ENCODE data around the gene ADIPOR2. TPM values are rescaled to one million over a fixed set of nuclear protein-coding genes. Genes with fewer than 3 reads are reported as not detected.
"Not testable (repeated sequence)": the region's sequence is repeated elsewhere in the genome, so short reads cannot be mapped to it uniquely, and the experiment has no call there.

Gene ADIPOR2
- total RNA-seq, 1 experiment from 2014 or later: 31.7 TPM

DNA sequence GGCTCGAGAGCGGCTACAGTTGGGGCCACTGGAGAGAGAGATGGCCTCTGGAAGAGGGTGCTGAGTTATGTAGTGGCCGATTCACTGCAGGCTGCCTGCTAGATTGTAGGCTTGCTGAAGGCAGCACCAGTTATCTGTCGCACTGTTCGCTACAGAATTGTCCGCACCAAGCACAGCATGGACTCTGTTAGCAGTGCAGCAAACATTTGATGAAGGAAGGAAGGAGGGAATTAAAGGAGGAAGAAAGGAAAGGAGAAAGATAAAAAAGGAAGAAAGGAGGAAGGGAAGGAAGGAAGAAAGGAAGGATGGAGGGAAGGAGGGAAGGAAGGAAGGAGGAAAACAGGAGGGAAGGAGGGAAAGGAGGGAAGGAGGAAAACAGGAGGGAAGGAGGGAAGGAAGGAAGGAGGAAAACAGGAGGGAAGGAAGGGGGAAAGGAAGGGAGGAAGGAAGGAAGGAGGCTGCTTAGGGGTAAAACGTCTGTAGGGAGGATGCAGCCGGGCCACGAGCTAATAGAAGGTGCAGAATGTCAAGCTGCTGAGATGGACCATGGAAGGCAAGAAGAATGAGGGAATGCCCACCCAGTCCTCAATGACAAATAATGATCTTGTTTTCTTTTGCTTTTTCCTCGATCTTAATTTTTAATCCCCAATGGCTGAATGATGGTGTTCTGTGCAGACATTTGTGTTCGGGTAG, 27.3 kb upstream of the ADIPOR2 start:
- DNase-seq (ENCODE audit: low spot score): no peak

DNA sequence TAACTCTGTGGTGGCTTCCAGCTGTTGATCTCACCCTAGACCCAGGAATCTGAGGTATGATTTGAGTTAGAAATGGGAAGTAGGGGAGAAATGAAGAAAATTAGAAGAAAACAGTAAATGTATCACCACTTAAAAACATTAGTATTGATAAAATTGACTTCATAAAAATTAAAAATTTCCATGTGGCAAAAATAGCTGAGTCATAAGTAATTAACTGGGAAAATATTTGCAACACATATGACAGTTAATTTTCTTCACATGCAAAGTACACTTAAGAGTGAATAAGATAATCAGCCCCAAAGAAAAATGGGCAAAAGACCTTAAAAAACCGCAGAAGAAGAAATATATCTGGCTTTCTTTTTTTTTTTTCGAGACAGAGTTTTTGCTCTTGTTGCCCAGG, 25.5 kb upstream of the ADIPOR2 start:
- DNase-seq (ENCODE audit: low spot score): no peak

DNA sequence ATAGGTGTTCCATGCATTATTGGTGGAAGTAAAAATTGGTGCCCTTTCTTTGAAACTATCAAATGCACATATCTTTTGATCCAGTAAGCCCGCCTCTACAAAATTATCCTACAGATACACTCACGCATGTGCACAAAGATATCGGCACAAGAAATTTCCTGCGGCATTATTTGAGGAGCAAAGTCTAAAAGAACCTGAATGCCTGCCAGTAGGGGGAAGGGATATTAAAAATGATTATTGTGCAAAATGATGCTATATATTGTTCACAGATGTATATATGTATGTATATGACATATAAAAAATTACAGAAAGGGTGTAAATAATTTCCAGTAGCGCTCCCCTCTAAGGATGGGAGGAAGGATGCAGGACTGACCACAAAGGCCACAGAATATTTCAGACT, 24.7 kb upstream of the ADIPOR2 start:
- DNase-seq (ENCODE audit: low spot score): no peak

DNA sequence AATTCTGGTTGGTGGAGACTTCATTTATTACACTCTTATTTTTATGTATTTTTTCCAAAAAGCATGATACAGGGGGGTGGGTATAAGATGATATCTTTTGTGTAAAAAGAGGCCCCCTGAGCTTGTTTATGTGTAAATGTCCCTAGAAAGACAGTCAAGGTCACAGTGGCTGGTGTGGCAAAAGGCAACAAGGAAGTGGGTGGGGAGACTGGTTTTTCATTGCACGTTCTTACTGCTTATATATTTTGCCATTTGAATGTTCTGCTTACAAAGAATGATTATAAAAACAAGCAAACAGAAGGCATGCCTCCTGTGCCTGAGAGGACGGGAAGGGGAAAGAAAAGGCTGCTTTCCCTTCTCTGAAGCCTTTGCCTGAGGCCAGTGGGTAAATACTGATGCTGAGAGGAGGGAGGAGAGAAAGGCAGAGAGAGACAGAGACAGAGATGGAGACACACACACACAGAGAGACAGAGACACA, 24.1 kb upstream of the ADIPOR2 start:
- DNase-seq (ENCODE audit: low spot score): no peak

DNA sequence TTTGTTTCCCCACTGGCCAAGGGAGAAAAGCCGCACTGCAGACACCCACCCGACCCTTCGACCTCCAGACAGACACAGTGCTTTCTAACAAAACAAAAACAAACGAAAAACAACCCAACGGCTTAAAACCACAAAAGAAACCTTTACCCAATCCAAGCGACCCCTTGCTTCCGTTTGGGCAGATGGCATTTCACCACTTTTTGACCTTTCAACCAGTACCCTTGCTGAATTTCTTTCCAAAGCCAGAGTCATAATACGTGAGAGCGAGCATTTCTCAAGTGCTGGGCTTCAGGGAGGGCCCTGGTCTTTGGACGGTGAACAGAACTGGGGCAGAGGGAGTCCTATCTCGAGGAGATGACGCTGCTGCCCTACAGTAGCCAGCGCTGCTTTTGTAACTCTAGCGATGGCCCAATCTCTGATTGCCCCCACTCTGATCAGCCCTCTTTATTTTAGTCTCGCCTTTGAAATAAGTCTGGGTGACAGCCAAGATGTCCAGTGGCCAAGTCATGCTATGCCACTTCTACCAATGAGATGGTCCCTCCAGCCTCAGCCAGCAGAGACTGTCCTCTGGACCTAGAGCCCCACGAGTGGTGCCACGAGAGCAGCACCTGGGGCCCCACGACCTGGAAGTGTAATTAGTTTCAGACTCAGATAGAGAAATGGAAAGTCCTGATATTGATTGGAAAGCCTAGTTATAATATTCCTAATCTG, 21.9 kb upstream of the ADIPOR2 start:
- DNase-seq (ENCODE audit: low spot score): no peak

DNA sequence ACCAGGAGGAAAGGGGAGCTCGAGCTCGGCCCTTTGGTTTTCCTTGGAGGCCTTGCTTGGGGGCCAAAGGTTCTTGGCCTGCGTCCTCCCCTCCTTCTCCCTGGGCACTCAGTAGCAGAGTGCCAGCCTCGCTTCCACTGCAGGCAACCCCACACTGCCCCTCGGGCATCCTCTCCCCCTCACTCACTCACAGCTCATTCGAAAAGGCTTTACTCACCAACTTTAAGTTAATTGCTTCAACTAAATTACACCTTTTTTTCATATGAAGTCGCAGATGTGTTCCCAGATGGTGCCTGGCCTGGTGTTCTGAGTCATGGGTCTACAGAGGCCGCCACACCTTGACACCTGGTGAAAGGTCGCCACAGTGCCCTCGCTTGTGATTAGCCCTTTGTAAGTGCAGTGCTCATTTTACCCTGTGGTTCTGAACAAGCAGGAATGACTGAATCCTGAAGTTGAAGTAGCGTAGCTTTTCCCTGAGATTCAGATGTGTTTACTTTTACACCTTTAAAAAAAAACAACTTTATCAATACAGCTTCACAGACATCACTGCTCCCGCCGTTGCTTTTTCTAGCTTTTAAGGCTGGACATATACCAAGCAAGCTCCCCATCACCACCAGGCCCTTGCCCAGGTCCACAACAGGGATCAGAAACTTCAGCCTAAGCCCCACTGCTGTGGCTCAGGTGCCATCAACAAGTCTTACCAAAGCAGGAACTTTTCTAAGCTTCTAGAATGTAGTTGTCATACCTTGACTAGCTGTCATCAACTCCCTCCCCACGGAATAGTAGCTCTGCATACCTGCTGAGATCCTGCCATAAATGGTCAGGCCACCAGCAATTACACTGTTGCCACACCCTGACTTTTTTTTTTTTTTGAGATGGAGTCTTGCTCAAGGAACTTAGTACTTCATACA, 20.3 kb upstream of the ADIPOR2 start:
- peak; percentile 55 for DNase-seq (ENCODE audit: low spot score)

DNA sequence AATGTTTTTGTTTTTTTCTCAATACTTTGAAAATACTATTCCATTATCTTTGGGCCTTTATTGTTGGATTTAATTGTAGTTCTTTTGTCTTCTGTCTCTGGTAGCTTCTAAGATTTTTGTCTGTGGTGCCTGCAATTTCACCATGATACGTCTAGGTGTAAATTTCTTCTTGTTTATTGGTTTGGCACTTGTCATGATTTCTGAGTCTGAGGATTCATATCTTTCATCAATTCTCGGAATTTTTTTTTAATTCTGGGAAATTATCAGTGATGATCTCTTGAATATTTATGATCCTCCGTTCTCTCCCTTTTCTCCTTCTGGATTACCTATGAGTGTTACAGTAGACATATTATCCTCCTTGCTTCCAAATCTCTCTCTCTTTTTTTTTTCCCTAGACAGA, 14.8 kb upstream of the ADIPOR2 start:
- no peak for DNase-seq (ENCODE audit: low spot score)

DNA sequence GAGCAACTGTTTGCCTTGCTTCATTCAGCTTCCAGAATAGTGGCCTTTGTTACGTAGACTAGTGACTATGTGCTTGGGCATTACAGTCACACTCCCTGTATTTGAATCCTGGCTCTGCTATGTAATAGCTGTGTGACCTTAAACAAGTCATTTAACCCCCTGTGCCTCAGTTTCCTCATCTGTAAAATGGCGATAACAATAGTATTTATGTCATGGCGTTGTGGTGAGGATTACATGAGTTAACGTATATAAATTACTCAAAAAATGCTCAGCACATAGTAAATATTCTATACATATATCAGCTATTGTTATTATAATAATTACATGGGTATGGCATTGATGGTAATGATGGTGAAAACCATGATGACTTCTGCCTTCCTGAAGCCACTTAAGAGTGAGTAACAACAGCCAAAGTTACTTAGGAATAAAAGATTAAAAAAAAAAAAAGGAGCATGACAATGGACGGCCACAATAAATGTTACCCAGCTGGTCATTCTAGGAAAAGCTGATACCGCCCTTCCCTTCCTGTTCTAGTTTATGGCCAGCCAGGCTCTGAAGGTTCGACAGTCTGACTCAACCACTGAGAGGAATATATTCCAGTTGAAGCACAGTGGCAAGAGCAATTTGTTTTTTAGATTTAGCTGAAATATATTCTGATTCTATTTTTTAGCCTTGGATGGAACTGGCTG, 9.9 kb upstream of the ADIPOR2 start:
- DNase-seq (ENCODE audit: low spot score): peak; percentile 45

DNA sequence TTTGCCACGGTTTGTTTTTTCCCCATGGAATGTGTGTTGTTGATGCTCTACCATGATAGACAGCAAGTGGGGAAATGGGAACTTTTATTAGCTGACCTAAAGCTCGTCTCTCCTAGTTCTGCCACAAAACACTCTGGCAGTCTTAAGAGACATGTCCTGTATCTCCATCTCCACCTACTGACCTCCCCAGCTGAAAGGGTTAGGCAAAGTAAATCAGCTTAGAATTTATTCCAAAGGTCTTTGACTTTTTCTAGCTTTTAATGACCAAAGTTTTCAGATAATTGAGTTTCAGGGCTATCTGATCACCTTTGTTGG, 9.4 kb upstream of the ADIPOR2 start:
- DNase-seq (ENCODE audit: low spot score): no peak

DNA sequence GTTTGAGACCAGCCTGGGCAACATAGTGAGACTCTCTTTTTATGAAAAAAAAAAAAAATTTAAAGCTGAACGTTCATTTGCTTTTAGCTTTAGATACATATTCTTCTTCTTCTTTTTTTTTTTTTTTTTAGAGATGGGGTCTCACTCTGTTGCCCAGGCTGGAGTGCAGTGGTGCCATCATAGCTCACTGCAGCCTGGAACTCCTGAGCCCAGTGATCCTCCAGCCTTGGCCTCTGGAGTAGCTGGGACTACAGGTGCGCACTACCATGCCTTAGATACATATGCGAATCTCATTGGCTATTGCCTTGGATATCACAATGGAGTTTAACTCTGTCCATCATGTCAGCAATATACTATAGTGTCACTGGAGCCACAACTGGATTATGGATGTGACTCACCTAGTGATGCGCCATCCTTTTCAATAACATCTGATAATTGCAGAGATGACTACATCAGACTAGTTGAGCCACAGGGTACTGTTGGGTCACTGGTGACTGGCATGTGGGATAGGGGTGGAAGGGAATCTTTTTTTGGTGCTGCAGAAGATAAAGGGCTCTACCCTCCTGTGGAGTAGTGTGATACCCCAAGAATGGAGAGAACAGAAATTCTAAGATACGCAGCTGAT, 2.7 kb upstream of the ADIPOR2 start:
- no peak for DNase-seq (ENCODE audit: low spot score)

DNA sequence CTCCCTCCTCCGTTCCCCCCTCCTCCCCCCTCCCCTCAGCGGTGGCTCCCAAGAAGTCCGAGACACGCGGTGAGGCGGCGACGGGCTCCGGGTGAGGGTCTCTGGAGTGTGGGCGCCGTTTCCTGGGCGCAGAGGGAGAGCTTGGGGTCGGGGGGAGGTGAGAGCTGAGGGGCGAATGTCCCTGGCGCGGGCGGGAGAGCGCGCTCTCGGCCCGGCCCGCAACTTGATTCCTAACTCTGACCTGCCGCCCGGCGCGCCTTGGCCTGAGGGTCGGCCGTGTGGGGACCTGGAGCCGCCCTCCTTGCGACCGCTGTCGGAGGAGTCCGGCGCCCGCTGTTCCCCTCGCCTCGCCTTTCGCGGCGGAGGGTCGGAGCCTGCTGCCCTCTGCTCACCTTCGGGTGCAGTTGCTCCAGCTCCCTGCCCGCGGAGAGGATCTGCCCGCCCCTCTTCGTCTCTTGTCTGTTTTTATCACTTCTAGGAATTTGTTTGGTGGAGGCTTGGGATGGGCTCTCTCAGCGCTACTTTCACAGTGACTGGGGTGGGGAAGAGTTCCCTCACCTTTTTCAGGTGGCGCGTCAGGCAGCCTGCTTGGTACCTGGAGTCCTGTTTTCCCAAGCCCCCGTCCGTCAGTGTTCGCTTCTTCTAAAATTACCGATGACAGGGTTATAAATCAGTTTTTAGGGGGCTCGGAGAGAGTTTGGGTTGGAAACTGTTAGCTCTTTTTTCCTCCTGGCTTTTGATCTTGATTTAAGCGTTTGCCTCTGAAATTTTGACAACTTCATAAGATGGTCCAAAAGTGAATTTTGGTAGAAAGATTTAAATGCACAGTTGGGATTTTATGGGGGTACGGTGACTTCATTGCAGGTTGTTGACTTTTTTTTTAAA, 495 bp downstream of the ADIPOR2 start:
- DNase-seq (ENCODE audit: low spot score): peak; percentile 41

DNA sequence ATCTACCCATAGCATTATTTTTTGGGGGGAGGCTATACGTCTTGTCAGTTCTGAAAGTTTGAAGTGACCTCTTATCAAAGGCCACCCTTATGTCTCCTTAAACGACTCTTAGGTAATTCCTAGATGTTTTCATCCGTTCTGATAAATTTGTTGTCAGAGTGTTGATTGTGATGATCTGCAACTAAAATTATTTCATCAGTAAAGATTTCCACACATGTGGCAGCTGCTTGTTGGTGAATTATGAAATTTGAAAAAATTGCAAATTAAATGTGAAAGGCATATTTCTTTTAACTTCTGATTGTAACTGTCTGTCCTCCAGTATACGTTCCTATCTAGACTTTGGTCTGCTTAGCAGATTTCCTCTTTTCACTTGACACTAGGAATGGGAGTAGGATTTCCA, 1.4 kb downstream of the ADIPOR2 start:
- DNase-seq (ENCODE audit: low spot score): no peak

DNA sequence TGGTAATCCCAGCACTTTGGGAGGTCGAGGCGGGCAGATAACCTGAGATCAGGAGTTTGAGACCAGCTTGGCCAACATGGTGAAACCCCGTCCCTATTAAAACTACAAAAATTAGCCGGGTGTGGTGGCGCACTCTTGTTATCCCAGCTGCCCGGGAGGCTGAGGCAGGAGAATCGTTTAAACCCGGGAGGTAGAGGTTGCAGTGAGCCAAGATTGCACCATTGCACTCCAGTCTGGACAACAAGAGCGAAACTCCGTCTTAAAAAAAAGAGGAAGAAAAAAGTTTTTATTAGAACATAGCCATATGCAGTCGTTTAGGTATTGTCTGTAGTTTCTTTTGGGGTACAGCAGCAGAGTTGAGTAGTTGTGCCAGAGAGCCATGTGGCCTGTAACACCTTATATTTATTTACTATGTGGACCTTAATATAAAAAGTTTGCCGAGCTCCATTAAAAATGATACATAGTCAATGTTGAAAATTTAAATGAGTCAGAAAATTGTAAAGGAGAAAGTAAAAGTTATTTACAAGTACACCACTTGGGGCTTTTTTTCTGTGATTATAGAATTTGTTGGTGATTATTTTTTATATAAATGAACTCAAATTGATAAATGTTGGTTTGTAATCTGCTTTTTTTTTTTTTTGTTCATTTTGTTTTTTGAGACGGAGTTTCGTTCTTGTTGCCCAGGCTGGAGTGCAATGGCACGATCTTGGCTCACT, 2.2 kb downstream of the ADIPOR2 start:
- DNase-seq (ENCODE audit: low spot score): no peak

DNA sequence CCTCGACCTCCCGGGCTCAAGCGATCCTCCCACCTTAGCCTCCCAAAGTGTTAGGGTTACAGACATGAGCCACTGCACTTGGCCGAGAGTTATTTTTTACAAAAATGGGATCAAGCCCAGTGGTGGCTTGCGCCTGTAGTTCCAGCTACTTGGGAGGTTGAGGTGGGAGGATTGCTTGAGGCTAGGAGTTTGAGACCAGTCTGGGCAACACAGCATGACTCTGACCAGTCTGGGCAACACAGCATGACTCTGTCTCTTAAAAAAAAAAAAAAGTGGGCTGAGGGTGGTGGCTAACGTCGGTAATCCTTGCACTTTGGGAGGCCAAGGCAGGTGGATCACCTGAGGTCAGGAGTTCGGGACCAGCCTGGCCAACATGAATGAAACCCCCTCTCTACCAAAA, 4.2 kb downstream of the ADIPOR2 start:
- not testable (repeated sequence) for DNase-seq (ENCODE audit: low spot score)

DNA sequence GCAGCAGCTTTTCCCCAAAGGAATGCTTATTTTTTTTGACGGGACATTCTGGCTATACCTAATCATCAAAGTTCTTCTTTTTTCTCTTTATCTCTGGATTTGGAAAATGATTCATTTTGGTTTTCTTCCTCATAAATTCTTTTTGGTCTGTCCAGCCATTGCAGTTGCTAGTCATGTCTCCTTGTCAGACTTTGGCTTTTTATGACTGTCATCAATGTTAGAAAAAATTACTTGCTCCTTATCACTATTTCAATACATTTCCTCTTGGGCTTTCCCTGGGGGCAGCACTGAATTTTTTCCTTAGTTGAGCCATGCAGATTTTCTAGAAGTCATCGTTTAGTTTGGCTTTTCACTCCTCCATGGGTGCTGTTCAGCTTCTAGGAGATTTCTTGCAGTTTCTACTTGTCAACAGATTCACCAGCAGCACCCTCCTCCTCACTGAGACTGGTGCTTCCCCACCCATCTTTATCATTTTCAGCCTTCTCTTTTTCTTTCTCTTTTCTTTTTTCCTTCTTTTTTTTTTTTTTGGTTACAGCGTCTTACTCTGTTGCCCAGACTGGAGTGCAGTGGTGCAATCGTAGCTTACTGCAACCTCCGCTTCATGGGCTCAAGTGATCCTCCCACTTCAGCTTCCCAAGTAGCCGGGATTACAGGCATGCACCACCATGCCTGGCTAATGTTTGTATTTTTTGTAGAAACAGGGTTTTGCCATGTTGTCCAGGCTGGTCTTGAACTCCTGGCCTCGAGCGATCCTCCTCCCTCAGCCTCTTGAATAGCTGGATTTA, 5.2 kb downstream of the ADIPOR2 start:
- DNase-seq (ENCODE audit: low spot score): no peak

DNA sequence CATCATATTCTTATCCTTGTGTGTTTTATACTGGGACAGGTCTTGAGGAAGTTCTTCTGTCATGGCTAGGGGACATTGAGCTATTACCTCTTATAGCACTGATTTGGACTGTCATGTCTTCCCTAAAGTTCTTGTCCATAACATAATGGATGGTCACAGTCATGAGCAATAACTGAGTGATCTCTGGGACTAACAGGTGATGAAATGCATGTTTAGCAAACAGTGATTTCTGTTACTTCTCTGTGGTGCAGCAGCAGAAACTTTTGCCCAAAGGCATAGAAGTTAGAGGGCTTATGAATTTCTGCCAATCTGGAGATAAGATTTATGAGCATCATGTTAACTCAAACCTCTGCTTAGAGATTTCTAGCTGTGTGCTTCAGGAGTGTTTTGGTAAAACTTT, 5.9 kb downstream of the ADIPOR2 start:
- DNase-seq (ENCODE audit: low spot score): no peak

DNA sequence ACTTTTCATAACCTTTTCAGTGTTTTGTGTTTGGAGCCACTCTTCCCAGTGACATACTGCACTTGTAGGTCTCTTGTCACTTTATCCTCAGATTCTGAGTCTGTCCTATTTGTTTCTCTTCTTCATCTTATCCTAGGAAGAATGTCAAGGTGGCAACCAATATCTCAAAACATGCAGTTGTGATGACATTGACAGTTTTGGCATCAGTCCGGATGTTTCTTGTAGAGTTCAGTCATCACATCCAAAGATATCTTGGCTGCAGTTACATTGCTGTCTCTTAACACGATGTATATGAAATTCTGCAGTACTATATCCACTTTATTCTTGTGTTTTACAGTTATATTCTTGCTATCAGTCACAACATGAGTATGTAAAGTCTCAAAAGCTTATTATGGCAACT, 6.4 kb downstream of the ADIPOR2 start:
- DNase-seq (ENCODE audit: low spot score): no peak

DNA sequence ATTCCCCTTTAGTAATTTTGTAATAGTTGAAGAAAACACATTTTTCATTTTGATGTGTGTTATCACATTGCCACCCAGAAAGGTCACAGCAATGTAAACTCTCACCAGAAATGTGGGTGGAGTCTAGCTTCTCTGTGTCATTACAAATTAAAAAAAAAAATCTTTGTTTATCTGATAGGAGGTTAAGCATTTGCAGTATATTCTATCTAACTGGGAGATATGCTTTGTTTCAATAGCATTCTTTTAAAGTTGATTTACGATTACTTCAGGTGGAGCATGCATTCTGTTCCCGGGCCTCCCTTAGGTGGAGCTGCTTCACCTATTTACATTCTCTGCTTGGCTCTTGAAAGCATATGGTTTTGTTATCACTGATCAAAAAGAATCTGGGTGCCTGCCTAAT, 7.8 kb downstream of the ADIPOR2 start:
- DNase-seq (ENCODE audit: low spot score): peak; percentile 67

DNA sequence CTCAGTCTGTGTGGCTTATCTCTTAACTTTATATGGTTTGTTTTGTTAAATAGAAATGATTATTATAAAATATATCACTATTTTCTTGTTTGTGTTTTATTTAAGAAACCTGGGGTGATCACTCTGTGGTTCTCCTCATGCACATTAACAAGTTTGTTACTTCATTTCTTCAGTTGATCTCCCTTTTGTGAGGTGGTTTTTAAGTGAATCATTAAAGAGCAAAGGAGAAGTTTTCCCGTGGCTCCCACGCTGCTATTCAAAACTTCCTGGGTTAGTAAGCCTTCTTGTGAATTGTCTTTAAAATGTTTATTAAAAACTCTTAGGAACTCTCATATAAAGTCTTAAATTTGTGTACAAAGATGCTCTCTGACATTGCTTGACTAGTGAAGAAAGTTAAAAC, 11.8 kb downstream of the ADIPOR2 start:
- DNase-seq (ENCODE audit: low spot score): no peak
